ENCODE results near the gene NTM.

The NTM gene

DNA sequence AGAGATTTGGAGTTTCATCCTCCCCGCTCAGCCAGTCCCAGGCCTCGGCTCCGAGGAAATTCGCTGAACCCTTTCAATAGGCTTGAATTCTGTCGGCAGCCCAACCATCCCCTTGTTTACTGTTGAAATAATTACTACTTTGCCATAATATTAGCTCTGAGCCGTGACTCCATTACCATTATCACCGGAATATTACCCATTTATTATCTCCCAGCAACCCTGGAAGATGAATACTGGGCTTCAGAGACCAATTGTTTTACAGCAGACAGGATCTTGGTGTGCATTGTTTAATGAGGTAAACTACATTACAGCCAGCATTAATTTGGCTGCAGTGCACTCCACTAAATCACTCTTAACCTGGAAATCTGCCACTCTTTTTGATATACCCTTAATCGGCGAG is 867.4 kb downstream of the NTM start:
- TF ChIP-seq ZFX (IDR thresholded peaks at IDR 0.05): no peak
- TF ChIP-seq, protein P1, sequence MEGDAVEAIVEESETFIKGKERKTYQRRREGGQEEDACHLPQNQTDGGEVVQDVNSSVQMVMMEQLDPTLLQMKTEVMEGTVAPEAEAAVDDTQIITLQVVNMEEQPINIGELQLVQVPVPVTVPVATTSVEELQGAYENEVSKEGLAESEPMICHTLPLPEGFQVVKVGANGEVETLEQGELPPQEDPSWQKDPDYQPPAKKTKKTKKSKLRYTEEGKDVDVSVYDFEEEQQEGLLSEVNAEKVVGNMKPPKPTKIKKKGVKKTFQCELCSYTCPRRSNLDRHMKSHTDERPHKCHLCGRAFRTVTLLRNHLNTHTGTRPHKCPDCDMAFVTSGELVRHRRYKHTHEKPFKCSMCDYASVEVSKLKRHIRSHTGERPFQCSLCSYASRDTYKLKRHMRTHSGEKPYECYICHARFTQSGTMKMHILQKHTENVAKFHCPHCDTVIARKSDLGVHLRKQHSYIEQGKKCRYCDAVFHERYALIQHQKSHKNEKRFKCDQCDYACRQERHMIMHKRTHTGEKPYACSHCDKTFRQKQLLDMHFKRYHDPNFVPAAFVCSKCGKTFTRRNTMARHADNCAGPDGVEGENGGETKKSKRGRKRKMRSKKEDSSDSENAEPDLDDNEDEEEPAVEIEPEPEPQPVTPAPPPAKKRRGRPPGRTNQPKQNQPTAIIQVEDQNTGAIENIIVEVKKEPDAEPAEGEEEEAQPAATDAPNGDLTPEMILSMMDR (conservative IDR thresholded peaks at IDR 0.05): no peak
- no peak overlapping the region for H3K27ac ChIP-seq

DNA sequence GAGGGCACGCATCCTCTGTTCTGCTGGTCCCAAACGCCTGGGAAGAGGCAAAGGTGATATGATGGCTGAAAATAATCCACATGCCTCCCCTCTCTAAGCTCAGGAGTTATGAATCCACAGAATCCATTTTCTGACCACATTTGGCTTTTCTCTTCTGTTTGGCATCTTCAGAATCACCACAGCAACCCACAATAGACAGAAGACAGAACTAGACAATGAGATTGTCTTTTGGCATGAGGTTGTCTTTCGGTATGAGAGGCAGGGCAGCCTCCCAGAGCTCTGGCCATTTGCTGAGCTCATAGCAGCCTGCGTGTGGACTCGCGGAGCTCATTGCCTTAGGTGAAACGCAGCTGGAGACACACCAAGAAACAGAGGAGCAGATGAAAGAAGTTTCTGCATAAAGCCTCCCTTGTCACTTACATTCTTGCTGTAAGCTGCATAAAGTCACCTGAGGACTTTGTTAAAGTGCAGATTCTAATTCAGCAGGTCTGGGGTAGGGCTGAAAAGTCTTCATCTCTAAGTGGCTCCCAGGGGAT is 868.0 kb downstream of the NTM start:
- TF ChIP-seq ZFX (IDR thresholded peaks at IDR 0.05): no peak
- H3K27ac ChIP-seq: no peak overlapping the region

DNA sequence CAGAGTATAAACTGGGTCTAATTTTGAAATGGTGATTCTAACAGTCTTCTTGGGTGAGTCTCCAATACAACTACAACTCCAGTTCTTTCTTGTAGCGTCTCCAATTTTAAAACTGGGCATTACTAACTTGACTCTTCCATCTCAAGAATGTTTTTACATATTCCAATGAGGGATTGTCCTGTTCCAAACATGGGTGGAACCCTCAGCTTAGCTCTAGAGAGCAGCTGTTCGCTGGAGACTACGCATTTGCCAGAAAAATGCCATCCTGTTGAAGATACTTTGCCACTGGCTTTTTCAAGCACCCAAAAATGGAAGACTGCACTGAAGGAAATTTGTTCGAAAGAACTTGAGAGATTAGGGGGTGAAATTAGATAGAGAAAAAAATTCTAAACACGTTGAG is 870.0 kb downstream of the NTM start:
- TF ChIP-seq, protein P1 (conservative IDR thresholded peaks at IDR 0.05): no peak
- TF ChIP-seq ZFX (IDR thresholded peaks at IDR 0.05): no peak

DNA sequence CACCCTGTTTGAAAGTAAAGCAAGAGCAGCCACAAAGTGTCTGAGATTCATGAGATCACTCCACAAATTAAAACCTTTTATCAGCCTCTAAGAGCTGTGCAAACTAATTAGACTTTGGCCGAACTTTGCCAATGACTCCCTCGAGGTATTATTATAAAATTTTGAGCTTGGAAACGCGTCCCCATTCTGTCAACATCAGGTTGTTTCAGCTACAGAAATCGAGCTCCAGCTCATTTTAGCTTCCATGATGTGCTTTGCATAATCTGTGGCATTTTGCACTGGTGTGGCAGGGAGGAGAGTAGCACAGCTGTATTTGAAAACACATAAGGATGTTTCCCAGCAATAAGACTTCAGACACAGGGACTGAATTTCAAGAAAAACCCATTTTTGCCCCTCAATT is 872.2 kb downstream of the NTM start:
- no peak for TF ChIP-seq ZFX (IDR thresholded peaks at IDR 0.05)
- TF ChIP-seq, protein P1 (conservative IDR thresholded peaks at IDR 0.05): no peak
- no peak overlapping the region for H3K27ac ChIP-seq

More for the DNA sequence above, 870.0 kb downstream of the NTM start:
- no peak overlapping the region for H3K27ac ChIP-seq

DNA sequence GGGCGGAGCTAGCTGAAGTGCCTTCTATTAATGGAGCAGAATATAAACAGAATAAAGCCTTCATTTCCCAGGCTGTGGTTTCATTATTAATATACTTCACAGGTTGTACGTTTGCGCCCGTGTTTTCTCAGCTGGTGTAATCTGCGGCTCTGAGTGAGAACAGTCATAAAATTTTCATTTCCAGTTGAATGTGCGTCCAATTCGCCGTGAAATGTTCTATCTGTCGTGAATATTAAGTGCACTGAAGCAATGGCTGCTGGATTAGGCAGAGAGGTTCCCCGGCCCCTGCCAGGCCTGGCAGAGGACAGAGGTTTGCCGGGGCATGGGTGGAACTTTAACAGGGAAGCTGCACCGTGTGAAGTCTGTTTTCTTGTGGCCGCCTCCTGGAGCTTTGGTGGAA is 874.4 kb downstream of the NTM start:
- TF ChIP-seq, protein P1 (conservative IDR thresholded peaks at IDR 0.05): no peak
- no peak for TF ChIP-seq ZFX (IDR thresholded peaks at IDR 0.05)
- H3K27ac ChIP-seq: no peak overlapping the region

DNA sequence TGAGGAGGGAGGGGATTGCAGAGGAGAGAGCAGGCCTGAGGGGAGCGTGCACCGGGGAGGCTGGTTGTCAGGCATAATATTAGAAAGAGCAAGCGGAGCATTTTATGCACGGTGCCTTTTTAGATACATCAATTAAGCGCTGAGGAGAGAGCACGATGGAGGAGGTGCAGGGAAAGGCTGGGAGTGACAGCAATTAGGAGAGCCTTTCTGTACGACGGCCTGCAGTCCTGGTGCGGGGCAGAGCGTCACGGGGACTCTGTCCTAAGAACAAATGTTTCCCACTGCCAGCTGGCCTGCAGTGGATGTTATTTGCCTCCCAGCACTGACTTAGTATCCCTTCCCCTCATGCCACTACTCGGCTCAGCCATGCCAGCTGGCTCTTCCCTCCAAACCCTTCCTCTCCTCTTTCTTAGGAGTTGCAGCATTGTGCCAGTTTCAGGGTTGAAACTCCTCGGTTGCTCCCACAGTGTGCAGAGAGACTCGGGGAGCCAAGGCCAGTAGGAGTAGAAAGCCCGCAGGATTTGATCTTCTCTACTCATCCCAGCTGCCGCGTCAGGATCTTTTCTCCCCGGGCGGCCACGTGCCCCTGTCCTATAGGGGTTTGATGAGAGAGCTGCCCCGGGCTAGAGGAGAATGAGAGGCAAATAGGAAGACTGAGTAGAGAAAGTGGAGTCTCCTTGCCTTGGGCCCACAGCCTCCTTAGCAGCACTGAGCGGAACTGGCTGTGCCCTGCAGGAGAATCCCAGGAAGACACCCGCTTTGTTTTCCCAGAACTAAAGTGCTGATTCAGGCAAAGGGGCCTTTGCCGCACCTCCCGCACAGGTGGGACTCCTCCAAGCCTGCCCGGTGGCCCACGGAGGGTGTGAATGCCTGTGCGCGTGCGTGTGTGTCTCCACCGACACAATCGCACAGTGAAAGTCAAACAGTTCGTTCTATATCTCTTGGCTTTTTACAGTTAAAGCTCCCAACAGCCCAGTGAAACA is 875.3 kb downstream of the NTM start:
- no peak for TF ChIP-seq ZFX (IDR thresholded peaks at IDR 0.05)
- TF ChIP-seq, protein P1 (conservative IDR thresholded peaks at IDR 0.05): no peak
- no peak overlapping the region for H3K27ac ChIP-seq

DNA sequence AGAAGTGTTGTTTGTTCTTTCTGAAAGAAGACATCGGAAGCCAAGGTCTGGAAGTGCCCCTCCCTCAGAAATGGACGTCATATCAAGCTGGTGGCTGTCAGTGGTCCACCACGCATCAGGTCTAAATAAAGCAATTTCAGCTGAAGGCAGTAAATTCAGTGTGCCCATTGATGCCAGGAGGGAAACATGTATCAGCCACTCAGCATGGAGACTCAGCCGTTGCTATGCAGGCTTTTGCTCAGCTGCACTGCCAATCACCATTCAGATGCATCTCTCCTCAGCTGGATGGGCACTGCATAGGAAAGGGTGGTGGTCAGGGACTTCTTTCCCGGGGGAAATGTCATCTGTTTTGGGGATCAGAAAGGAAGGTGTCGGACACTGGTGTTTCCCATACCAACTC is 878.2 kb downstream of the NTM start:
- no peak overlapping the region for H3K27ac ChIP-seq
- no peak for TF ChIP-seq ZFX (IDR thresholded peaks at IDR 0.05)
- TF ChIP-seq, protein P1 (conservative IDR thresholded peaks at IDR 0.05): no peak

All from C4-2B (cell line).